Right forelimb (tissue), 1 donor: Measurements from ENCODE around the gene HERPUD1.
"Not testable (repeated sequence)": the region's sequence is repeated elsewhere in the genome, so short reads cannot be mapped to it uniquely, and the experiment has no call there.

Experiments used
- DNase-seq: peaks from one replicate; pipeline ENCODE4 v3.0.0-alpha.2; 2018

HERPUD1 gene

GRCh38 chr16:56961851-56962281, 29.9 kb downstream of the HERPUD1 start, which contains the start of gene CETP:
CETP (plus strand) TSS chr16:56961950; CDS start chr16:56961980, 30 bp downstream.
- DNase-seq: no peak

GRCh38 chr16:56964243-56965148, 32.6 kb downstream of the HERPUD1 start:
- DNase-seq: peak; percentile 82

DNA sequence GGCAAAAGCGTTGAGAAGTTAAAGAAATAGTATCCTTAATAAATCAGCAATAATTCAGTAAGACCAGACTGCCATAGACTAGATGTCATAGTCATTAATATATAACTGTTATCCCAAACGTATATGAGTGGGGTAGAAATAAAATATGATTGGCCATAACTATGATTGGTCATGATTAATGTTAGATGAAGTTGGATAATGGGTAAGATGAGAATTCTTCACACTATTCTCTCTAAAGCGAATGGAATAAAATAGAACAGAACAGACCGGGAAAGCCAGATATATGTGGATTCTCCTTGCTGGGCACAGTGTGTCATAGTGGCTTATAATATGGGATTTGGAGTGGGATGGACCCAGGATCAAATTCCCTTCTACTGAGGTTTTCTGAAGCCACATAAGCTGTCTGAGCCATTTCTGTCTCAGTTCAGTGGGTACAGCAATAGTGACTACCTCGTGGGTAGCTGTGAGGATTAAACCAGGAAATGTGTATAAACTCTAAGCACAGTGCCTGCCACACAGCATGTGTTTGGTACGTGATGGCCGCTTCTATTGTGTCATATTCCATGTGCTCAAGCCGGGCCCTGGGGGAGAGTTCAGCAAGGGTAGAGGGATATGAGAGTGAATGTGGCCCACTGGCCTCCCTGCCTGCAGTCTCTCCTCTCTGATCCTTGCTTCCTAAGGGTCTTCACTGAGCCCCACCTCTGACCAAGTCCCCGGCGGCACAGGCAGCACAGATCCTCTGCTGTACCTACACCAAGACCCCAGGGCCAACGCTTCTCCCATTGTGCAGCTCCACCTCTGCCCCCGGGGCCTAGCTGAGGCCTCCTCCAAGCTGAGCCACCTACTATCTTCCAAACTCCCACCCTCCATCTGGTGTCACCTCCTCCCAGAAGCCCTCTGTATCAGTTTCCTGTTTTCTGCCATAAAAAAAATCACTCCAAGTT, 33.5 kb downstream of the HERPUD1 start:
- DNase-seq: no peak

- DNase-seq: no peak
Measured at GRCh38 chr16:56966093-56966475, 34.1 kb downstream of the HERPUD1 start.

GRCh38 chr16:56967733-56968132, 35.8 kb downstream of the HERPUD1 start:
- no peak for DNase-seq

DNA sequence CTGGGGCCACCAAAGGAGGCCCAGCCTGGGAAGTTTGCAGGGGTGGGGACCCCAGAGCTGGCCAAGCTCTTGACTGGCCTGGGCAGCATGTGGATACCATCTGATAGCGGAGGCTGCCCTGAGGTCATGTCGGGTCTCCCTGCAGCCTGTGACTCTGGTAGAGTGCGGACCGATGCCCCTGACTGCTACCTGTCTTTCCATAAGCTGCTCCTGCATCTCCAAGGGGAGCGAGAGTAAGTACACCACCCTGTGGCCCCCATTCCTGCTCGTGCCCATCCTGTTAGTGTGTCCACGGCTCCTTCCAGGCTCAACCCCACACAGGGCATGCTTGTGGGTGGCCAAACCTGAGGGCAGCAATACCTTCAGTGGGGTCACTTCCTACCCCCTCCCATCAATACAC, 37.8 kb downstream of the HERPUD1 start:
- DNase-seq: no peak

DNA sequence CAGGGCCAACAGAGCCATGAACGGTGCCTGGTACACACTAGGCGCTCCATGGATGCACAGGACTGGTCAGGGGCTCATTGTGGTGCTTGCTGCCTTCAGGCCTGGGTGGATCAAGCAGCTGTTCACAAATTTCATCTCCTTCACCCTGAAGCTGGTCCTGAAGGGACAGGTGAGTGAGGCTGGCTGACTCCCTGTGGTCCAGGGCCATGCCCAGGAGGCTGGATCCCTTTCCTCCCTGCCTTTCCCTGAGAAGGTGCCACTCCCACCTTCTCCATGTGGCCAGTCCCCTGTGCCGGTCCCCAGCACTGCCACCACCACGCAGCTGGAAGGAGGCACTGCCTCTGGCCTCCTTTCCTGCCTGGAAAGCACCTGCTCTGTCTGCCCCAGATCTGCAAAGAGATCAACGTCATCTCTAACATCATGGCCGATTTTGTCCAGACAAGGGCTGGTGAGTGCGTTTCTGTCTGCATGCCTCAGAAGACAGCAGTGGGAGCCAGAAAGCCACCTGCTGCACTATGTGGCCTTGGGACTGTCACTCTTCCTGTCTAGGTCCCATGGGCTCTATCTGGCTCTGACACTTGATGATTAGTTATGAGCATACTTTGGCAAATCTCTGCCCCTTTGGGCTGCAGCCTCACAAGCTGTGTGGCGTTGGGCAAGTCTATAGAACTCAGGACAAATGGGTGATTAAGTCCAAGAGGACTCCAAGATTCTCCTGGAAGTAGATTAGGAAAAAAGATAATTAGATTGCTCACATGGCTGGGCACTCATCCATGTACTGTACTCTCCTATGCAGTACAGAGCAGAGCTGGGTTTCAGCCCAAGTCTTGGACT, 39.2 kb downstream of the HERPUD1 start:
- DNase-seq: no peak

DNA sequence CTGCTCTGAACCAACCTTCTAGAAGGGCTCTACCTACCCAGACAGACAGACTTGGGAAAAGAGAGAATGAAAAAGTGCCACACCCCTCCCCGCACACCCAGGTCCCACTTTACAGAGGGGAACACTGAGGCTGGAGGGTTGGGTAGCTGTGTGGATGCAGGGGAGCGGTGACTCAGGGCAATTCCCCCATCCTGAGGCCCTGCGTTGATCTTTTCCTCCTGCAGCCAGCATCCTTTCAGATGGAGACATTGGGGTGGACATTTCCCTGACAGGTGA, 39.8 kb downstream of the HERPUD1 start:
- no peak for DNase-seq

DNA sequence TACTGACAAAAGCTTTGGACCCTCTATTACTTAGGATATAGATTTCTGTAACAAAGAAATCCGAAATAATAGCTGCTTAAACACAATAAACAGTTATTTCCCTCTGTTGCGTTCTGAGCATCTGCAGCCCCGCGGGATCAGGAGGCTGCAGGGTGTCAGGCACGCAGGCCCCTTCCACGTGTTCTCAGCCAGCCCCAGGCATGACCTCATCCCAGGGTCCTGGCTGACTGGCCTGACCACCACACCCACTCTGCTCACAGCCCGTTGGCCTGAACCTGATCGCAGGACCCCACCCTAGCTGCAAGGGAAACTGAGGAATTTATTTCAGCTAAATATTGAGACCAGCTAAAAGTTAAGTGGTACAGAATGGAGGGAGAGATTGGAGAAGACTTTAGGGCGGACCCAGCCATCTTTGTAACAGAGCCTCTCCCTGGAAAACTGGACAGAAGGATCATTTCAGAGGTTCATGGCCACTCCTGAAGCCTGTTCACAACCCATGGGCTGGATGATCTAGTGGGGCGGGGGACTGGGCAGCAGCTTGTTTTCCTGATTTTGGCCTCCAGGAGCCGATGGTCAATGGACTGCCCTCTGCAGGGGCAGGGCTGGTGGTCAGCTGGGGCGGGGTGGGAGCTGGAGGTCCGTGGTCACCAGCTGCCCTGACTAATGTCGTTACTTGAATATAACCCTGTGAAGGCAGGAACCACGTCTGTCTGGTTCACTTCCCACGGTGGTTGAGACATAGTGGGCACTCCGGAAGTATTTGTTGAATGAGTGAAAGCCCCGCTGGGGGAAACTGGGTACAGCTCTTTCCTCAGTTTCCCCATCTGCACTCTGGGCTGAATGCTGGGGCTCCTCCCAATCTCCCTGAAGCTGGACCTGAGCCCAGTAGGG, 40.7 kb downstream of the HERPUD1 start:
- DNase-seq: no peak

DNA sequence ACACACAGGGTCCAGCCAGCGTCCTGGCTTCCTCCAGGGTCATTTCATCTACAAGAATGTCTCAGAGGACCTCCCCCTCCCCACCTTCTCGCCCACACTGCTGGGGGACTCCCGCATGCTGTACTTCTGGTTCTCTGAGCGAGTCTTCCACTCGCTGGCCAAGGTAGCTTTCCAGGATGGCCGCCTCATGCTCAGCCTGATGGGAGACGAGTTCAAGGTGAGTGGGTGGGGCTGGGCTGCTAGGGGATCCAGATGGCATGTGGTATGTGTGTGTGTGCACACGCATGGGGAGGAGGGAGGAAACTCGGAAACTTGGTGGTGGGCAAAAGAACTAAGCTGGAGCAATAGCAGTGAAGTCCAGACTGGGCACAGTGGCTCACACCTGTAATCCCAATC, 41.4 kb downstream of the HERPUD1 start:
- DNase-seq: no peak

DNA sequence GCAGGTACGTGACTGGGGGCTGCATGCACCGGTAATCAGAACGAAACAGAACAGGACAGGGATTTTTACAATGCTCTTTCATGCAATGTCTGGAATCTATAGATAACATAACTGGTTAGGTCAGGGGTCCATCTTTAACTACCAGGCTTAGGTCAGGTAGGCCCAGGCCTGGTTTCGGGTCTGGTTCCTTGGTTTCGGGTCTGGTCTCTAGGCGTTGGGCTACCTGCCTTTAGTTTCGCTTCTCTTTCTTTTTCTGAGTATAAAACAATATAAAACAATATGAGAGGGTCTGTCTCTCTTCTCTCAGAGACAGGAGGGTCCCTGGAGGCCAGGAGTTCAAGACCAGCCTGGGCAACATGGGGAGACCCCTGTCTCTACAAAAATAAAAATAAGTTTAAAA, 42.0 kb downstream of the HERPUD1 start:
- DNase-seq: not testable (repeated sequence)

DNA sequence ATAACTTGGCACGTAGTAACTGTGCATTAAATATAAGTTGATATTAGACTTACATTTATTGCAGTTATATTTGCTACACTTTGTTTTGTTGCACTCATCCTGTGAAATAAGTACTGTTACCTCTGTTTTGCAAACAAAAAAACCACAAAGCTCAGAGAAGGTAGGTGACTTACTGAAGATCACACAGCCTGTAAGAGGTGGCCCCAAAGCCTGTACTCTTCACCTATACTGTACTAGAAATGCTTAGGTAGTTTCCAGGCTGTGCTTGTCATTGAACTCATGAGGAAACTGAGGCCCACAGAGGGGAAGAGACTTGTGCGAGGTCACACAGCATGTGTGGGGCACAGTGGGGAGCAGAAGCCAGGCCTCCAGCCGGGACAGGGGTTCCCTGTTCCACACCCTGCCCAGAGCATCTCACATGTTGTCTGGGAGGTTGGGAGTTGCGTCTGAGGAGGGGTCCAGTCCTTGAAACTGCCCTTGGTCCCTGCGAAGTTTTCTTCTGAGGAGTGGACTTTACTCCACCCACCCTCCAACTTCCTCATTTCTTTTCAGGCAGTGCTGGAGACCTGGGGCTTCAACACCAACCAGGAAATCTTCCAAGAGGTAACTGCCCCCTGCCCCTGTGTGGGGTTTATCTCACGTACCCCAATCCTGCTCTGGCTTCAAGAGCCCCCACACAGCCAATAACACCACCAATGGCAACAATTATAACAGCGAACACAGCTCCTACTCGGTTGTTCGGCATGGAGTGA, 42.8 kb downstream of the HERPUD1 start:
- DNase-seq: no peak

- no peak for DNase-seq
Measured at GRCh38 chr16:56975714-56976113, 43.8 kb downstream of the HERPUD1 start.

DNA sequence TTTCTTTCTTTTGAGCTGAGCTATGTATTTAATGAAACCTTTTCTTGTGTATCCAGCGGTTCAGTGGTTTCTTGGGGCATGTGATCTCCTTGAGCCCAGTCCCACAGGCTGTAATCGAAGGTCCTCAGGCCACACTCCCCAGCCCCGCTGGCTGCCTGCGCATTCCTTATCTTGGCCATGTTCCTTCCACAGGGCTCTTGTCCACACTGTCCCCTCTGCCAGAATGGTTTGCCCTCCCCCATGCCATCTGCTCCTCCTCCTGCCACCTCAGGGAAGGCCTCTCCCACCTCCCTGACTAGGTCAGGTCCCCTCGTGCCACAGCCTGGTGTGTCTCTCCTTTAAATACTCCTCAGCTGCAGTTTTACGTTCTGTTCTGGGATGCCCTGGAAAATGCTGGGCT, 45.3 kb downstream of the HERPUD1 start:
- DNase-seq: no peak

- DNase-seq: no peak
Measured at GRCh38 chr16:56977823-56978430, 46.0 kb downstream of the HERPUD1 start.

DNA sequence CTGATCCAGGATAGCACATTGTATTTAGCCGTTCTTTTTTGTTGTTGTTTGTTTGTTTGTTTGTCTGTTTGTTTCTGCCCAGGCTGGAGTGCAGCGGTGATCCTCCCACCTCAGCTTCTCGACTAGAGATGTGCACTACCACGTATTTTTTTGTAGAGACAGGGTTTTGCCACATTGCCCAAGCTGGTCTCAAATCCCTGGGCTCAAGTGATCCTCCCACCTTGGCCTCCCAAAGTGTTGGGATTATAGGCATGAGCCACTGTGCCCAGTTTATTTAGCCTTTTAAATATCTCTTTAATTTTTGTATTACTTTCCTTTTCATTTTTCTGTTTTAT, 48.2 kb downstream of the HERPUD1 start:
- DNase-seq: no peak

DNA sequence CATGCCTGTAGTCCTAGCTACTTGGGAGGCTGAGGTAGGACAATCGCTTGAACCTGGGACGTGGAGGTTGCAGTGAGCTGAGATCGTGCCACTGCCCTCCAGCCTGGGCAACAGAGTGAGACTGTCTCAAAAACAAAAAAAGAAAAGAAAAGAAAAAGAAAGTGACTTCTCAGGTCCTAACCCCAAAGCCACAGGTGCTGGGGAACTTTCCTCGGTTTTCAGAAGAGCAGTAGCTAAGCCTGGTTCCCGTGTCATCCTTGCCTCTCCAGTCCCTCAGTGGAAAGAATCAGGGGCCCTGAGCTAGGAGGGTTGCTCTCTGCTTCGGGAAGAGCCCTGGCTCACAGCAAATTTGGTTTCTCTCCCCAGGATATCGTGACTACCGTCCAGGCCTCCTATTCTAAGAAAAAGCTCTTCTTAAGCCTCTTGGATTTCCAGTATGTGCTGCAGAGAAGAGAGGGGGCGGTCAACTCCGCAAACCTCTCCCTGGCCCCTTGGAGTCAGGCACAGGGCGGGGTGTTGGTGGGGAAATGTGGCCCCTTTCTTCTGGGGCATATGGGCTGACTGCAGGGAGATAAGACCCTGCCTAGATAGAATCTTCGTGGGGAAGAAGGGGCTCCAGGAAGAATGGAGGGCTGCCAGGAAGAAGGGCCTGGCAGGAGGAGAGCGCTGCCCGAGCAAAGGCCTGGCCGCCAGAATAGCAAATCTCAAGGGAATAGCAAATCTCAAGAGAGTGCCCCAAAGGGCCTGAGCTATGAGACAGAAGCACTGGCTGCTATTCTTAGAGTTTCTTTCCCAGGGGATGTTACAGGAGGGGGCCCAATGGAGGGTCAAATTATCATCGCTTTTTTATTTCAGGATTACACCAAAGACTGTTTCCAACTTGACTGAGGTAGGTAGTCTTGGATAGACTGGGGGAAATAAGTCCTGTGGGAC, 49.1 kb downstream of the HERPUD1 start:
- DNase-seq: no peak

GRCh38 chr16:56981729-56982271, 49.9 kb downstream of the HERPUD1 start:
- DNase-seq: no peak

- no peak for DNase-seq
Measured at GRCh38 chr16:56982695-56983094, 50.8 kb downstream of the HERPUD1 start.
